ENCODE results near the gene KLHL22.

DNA sequence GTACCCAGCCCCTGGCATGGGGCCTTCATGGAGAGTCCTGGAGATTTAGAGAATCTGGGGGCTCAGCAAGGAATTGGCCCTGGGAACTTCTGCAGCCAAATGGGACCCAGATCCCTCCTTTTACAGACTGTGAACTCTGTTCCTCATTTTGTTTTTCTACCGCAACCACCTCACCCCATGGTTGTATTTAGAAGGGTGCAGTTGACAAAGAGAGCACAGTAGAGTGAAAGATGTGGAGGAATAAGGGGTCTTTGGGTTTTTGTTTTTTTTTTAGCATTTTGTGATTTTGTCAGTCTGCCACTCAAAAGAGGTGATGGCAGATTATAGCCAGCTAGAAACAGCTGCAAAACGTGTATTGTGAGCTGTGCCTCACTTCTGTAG, 99.7 kb downstream of the KLHL22 start:
- TF ChIP-seq POLR2A (IDR thresholded peaks at IDR 0.05; ENCODE audit: low read depth, low read length) (no peak), CTCF (conservative IDR thresholded peaks at IDR 0.05; ENCODE audit: low read depth, low read length) (no peak), RAD21 (IDR thresholded peaks at IDR 0.05; ENCODE audit: low read length) (no peak), CEBPB (IDR thresholded peaks at IDR 0.05; ENCODE audit: low read depth, low read length) (no peak), USF2 (IDR thresholded peaks at IDR 0.05; ENCODE audit: low read depth, low read length) (no peak), RCOR1 (IDR thresholded peaks at IDR 0.05; ENCODE audit: insufficient replicate concordance, low read length) (no peak), MAZ (IDR thresholded peaks at IDR 0.05; ENCODE audit: borderline replicate concordance, low read depth, low read length) (no peak), BHLHE40 (IDR thresholded peaks at IDR 0.05; ENCODE audit: low read depth, low read length) (no peak), CHD1 (IDR thresholded peaks at IDR 0.05; ENCODE audit: low read depth, low read length) (no peak), NFE2L2 (IDR thresholded peaks at IDR 0.05; ENCODE audit: low read depth, low read length) (no peak), SMC3 (IDR thresholded peaks at IDR 0.05; ENCODE audit: low read depth, low read length) (no peak), MAFK (IDR thresholded peaks at IDR 0.05; ENCODE audit: low read depth, low read length) (no peak)
- TF ChIP-seq, protein P1, sequence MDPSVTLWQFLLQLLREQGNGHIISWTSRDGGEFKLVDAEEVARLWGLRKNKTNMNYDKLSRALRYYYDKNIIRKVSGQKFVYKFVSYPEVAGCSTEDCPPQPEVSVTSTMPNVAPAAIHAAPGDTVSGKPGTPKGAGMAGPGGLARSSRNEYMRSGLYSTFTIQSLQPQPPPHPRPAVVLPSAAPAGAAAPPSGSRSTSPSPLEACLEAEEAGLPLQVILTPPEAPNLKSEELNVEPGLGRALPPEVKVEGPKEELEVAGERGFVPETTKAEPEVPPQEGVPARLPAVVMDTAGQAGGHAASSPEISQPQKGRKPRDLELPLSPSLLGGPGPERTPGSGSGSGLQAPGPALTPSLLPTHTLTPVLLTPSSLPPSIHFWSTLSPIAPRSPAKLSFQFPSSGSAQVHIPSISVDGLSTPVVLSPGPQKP (IDR thresholded peaks at IDR 0.05; ENCODE audit: borderline replicate concordance, low read depth, low read length): no peak

Data from IMR-90 (cell line).